T-cell (primary cell): ENCODE measurements around the gene CYREN. TPM values are rescaled to one million over a fixed set of nuclear protein-coding genes. Genes with fewer than 3 reads are reported as not detected.

Experiments used
- ATAC-seq, 4 experiments: fragments of 200-7000 bp in 3 of 4; fragments of 150-1000 bp in 1 of 4; cut with Tn5 transposase; replicated peaks in 1 of 4; 1 replicate in 3 of 4; 2 replicates in 1 of 4; pipeline ENCODE4 v1.10.0; 2021; ENCODE audit warnings: moderate library complexity in 3 of 4, mild to moderate bottlenecking in 2 of 4, moderate number of reproducible peaks in 1 of 4
- CTCF ChIA-PET, 2 donors: fragments of 300-600 bp; sonication (Branson Sonifier 250); formaldehyde crosslinking; loops; one replicate each; lab custom pipeline; 2022; ENCODE audit warnings: antibody characterized with exemption in 2 of 2; lab: Charles Lee
- POLR2A ChIA-PET, 2 donors: fragments of 300-600 bp; sonication (Branson Sonifier 250); formaldehyde crosslinking; loops; one replicate each; lab custom pipeline; 2022; ENCODE audit warnings: antibody characterized with exemption in 2 of 2; lab: Charles Lee
- DNase-seq, 35 experiments: peaks; one replicate each; pipeline versions ENCODE4 v3.0.0 to v3.0.0-alpha.2; 2013 to 2023
- H3K27ac ChIP-seq: one replicate; pipeline ENCODE4 v1.5.1; 2013; ENCODE audit warnings: low read length
- H3K27me3 ChIP-seq, 2 experiments: replicated peaks in 1 of 2; 1 replicate in 1 of 2; 2 replicates in 1 of 2; pipeline versions ENCODE4 v1.6.1 to v1.7.0; 2013; ENCODE audit warnings: low read length in 1 of 2, mixed read lengths in 1 of 2; ENCODE audit not compliant: control insufficient read depth in 2 of 2, insufficient read depth in 2 of 2; ENCODE audit errors: extremely low read depth in 1 of 2
- H3K36me3 ChIP-seq, 2 donors: 1 replicate in 1 of 2; 2 replicates in 1 of 2; pipeline versions ENCODE4 v1.6.1 to v1.7.0; 2013; ENCODE audit warnings: low read length in 1 of 2; ENCODE audit not compliant: control insufficient read depth in 2 of 2, insufficient read depth in 1 of 2; ENCODE audit errors: extremely low read depth in 1 of 2
- H3K4me1 ChIP-seq, 2 experiments: 1 replicate in 1 of 2; 2 replicates in 1 of 2; pipeline versions ENCODE4 v1.6.1 to v1.7.0; 2013; ENCODE audit warnings: low read length in 2 of 2, mixed read lengths in 1 of 2; ENCODE audit not compliant: insufficient read depth in 2 of 2, control insufficient read depth in 1 of 2; ENCODE audit errors: extremely low read depth in 1 of 2
- H3K4me3 ChIP-seq, 2 donors: 1 replicate in 1 of 2; 2 replicates in 1 of 2; pipeline versions ENCODE4 v1.5.1 to v1.7.0; 2013; ENCODE audit warnings: mild to moderate bottlenecking in 2 of 2, low read length in 1 of 2, moderate library complexity in 1 of 2; ENCODE audit not compliant: control insufficient read depth in 1 of 2; ENCODE audit errors: extremely low read depth in 1 of 2
- H3K9me3 ChIP-seq: 2 replicates; pipeline ENCODE4 v1.7.0; 2013
- H3K27ac Mint-ChIP-seq, 2 donors: one replicate each; pipeline ENCODE4 v1.8.0; 2020 to 2021; ENCODE audit warnings: mild to moderate bottlenecking in 2 of 2, mixed read lengths in 2 of 2
- H3K27me3 Mint-ChIP-seq, 2 donors: one replicate each; pipeline ENCODE4 v1.8.0; 2021 to 2022; ENCODE audit warnings: mixed read lengths in 2 of 2
- H3K36me3 Mint-ChIP-seq: one replicate; pipeline ENCODE4 v1.8.0; 2021; ENCODE audit warnings: mixed read lengths
- H3K4me1 Mint-ChIP-seq, 3 donors: one replicate each; pipeline ENCODE4 v1.8.0; 2020 to 2022; ENCODE audit warnings: mixed read lengths in 3 of 3, mild to moderate bottlenecking in 1 of 3
- H3K4me3 Mint-ChIP-seq, 3 donors: one replicate each; pipeline ENCODE4 v1.8.0; 2020 to 2022; ENCODE audit warnings: mild to moderate bottlenecking in 3 of 3, mixed read lengths in 3 of 3, moderate library complexity in 3 of 3
- H3K9me3 Mint-ChIP-seq, 3 donors: one replicate each; pipeline ENCODE4 v1.8.0; 2020 to 2022; ENCODE audit warnings: mixed read lengths in 3 of 3
- WGBS: methylation state at CpG from one replicate; pipeline ENCODE4 v1.1.5; 2013; ENCODE audit warnings: missing lambda C conversion rate; ENCODE audit not compliant: insufficient coverage; 5-methylcytosine and 5-hydroxymethylcytosine counted together
- total RNA-seq, 35 experiments: library from RNA in 6 of 35; stranded (reverse) in 6 of 35; fragments of 120-200 nt in 1 of 35; gene quantifications; one replicate each; pipeline versions ENCODE4 v1.2.1 to v1.2.4 and lab custom pipeline; 2013 to 2026

CYREN gene
- total RNA-seq, 5 donors from 2014 or later (not counting 1 experiment from before 2014, with no cell fraction given): 24.3 to 46.4 (median 44.6) TPM

DNA sequence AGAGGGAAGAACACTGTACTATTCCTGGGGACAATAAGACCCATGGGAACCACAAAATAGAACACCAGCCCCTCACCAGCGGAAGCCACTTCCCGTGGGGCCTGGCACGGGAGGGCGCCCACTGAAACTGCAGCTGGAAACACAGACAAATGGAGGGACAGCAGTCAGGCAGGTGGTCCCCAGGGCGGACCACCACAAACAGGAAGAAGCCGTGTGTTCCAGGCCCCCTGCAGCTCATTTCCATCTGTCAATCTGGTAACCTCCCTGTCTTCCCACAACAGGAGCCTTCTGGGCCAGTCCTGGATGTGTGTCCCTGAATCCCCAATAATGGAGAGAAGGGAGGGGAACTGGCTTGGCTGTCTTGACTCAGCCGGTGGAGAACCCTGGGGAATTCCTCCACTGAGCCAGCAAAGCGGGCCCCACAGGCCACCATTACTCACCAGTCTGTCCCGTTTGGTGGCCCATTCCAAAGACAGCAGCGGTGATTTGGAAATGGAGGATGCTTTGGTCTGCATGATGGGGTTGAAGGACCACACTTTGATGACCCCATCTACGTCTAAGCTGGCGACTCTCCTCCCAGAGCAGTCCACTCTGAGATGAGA, 24.1 kb upstream of the CYREN start:
- no peaks in the 10 kb centered on the region for H3K9me3 Mint-ChIP-seq
- H3K27me3 Mint-ChIP-seq: no peaks in the 10 kb centered on the region
- H3K27me3 ChIP-seq: no peaks in the 10 kb centered on the region
- ChIA-PET CTCF (interaction anchor here in 1 of 2 donors (0.6 kb wide), 1 partner anchor 1052 kb away, joined by 5 read pairs; no protein-coding TSS in a partner anchor), POLR2A (no interaction called here)
- H3K4me3 Mint-ChIP-seq: no peak overlapping the region
- DNase-seq (no peak), ATAC-seq (no peak)
- no peak overlapping the region for H3K4me3 ChIP-seq
- no peak overlapping the region for H3K27ac Mint-ChIP-seq
- H3K9me3 ChIP-seq: no peaks in the 10 kb centered on the region
- H3K27ac ChIP-seq: no peak overlapping the region
- H3K36me3 ChIP-seq: peaks cover 12 to 72% of the 10 kb centered on the region in 2 donors
- H3K4me1 Mint-ChIP-seq: peaks cover 0 to 2% (median 0%) of the 10 kb centered on the region in 3 donors
- H3K4me1 ChIP-seq: no peaks in the 10 kb centered on the region
- 88% methylated on average over 4 of the region's 12 CpGs for WGBS
- peaks cover 82% of the 10 kb centered on the region for H3K36me3 Mint-ChIP-seq

- Histone ChIP-seq H3K27me3 (no peaks in the 10 kb centered on the region), H3K4me1 (no peaks in the 10 kb centered on the region), H3K4me3 (no peak overlapping the region), H3K27ac (no peak overlapping the region), H3K36me3 (peaks cover 12 to 70% of the 10 kb centered on the region in 2 donors), H3K9me3 (no peaks in the 10 kb centered on the region)
- Mint-ChIP-seq H3K9me3 (no peaks in the 10 kb centered on the region), H3K27me3 (no peaks in the 10 kb centered on the region), H3K36me3 (peaks cover 83% of the 10 kb centered on the region), H3K27ac (no peak overlapping the region), H3K4me1 (no peaks in the 10 kb centered on the region), H3K4me3 (no peak overlapping the region)
- DNase-seq (no peak), ATAC-seq (no peak)
- ChIA-PET CTCF (interaction anchor here in 1 of 2 donors (0.6 kb wide), 1 partner anchor 1053 kb away, joined by 5 read pairs; no protein-coding TSS in a partner anchor), POLR2A (no interaction called here)
- 95% methylated on average over 6 of the region's 10 CpGs for WGBS
Observed at GRCh38 chr7:135193615-135194081, 23.1 kb upstream of the CYREN start.

DNA sequence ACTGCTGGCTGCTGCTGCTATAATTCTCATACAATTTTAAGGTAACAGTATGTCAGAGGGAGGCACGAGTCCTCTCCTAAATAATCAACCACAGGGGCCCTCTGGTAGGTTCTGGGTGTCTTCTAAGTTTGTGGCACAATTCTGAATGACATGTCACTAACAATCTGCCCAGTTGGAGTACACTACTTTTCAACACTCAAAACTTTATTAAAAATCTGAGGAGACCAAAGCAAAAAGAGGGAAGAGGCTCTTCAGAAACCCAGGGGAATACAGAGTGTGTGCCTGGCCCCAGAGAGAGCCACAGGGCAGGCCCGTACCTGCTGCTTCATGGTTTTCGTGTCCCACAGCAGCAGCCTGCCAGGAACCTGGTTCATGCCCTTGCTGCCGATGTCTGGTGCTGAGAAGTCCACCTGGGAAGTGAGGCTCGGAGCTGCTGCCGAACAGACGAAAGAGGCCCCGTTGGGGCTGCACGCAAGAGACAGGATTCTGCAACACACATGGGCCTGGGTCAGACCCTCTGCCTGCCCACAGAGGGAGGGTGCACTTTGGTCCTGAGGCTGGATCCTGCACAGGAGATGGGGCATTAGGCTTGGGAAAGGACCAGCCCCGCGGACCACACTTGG, 22.5 kb upstream of the CYREN start:
- POLR2A ChIA-PET: no interaction called here
- no peak for DNase-seq
- Histone ChIP-seq H3K36me3 (peaks cover 12 to 70% of the 10 kb centered on the region in 2 donors), H3K9me3 (no peaks in the 10 kb centered on the region), H3K4me3 (no peak overlapping the region), H3K4me1 (no peaks in the 10 kb centered on the region), H3K27ac (no peak overlapping the region), H3K27me3 (no peaks in the 10 kb centered on the region)
- peaks cover 83% of the 10 kb centered on the region for H3K36me3 Mint-ChIP-seq
- no peaks in the 10 kb centered on the region for H3K27me3 Mint-ChIP-seq
- WGBS: 97% methylated on average over 5 of the region's 11 CpGs
- no peak for ATAC-seq
- no peaks in the 10 kb centered on the region for H3K9me3 Mint-ChIP-seq
- H3K4me3 Mint-ChIP-seq: no peak overlapping the region
- H3K4me1 Mint-ChIP-seq: no peaks in the 10 kb centered on the region
- no peak overlapping the region for H3K27ac Mint-ChIP-seq
- CTCF ChIA-PET: no interaction called here

DNA sequence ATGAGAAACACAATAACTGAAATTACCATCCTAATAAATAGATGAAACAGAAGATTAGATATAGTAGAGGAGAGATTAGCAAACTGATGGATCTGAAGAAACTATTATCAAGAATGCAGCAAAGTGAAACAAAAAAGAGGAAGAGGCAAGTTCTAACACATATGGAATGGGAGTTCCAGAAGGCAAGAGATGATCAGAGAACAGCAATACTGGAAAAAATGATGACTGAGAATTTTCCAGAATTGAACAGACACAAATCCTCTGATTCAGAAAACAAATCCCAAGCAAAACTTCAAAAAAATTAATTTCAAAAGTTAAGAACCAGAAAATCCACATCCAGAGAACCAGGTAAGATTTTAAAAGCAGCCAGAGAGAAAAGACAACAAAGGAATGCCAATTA, 20.2 kb upstream of the CYREN start:
- Histone ChIP-seq H3K36me3 (peaks cover 0 to 72% of the 10 kb centered on the region in 2 donors), H3K27ac (no peak overlapping the region), H3K27me3 (no peaks in the 10 kb centered on the region), H3K4me3 (no peak overlapping the region), H3K4me1 (no peaks in the 10 kb centered on the region), H3K9me3 (no peaks in the 10 kb centered on the region)
- Mint-ChIP-seq H3K4me3 (no peak overlapping the region), H3K9me3 (no peaks in the 10 kb centered on the region), H3K27me3 (no peaks in the 10 kb centered on the region), H3K27ac (no peak overlapping the region), H3K36me3 (peaks cover 86% of the 10 kb centered on the region), H3K4me1 (no peaks in the 10 kb centered on the region)
- DNase-seq (no peak), ATAC-seq (no peak)
- ChIA-PET CTCF (interaction anchor here in 1 of 2 donors (0.6 kb wide), 1 partner anchor 509 kb away, joined by 4 read pairs; no protein-coding TSS in a partner anchor), POLR2A (interaction anchor here in 1 of 2 donors (0.6 kb wide), 1 partner anchor 378 kb away, joined by 3 read pairs; no protein-coding TSS in a partner anchor)

GRCh38 chr7:135189961-135190360, 19.5 kb upstream of the CYREN start:
- Mint-ChIP-seq H3K27ac (no peak overlapping the region), H3K9me3 (no peaks in the 10 kb centered on the region), H3K36me3 (peaks cover 87% of the 10 kb centered on the region), H3K27me3 (no peaks in the 10 kb centered on the region), H3K4me1 (no peaks in the 10 kb centered on the region), H3K4me3 (no peak overlapping the region)
- Histone ChIP-seq H3K36me3 (peaks cover 0 to 69% of the 10 kb centered on the region in 2 donors), H3K4me3 (no peak overlapping the region), H3K27me3 (no peaks in the 10 kb centered on the region), H3K9me3 (no peaks in the 10 kb centered on the region), H3K27ac (no peak overlapping the region), H3K4me1 (no peaks in the 10 kb centered on the region)
- WGBS: 96% methylated on average over 4 of the region's 4 CpGs
- DNase-seq: no peak
- CTCF ChIA-PET: interaction anchor here in 1 of 2 donors (0.6 kb wide), 1 partner anchor 510 kb away, joined by 4 read pairs; no protein-coding TSS in a partner anchor
- ATAC-seq: no peak
- POLR2A ChIA-PET: interaction anchor here in 1 of 2 donors (0.6 kb wide), 1 partner anchor 377 kb away, joined by 3 read pairs; no protein-coding TSS in a partner anchor

- no peaks in the 10 kb centered on the region for H3K4me1 ChIP-seq
- H3K4me3 ChIP-seq: no peak overlapping the region
- H3K4me3 Mint-ChIP-seq: no peak overlapping the region
- no peaks in the 10 kb centered on the region for H3K27me3 Mint-ChIP-seq
- POLR2A ChIA-PET: no interaction called here
- no peaks in the 10 kb centered on the region for H3K27me3 ChIP-seq
- H3K9me3 Mint-ChIP-seq: peaks cover 0 to under 1% (median 0%) of the 10 kb centered on the region in 3 donors
- DNase-seq (no peak), ATAC-seq (no peak)
- no peaks in the 10 kb centered on the region for H3K4me1 Mint-ChIP-seq
- peaks cover 88% of the 10 kb centered on the region for H3K36me3 Mint-ChIP-seq
- H3K36me3 ChIP-seq: peaks cover 0 to 66% of the 10 kb centered on the region in 2 donors
- no peaks in the 10 kb centered on the region for H3K9me3 ChIP-seq
- 100% methylated on average over 5 of the region's 6 CpGs for WGBS
- CTCF ChIA-PET: no interaction called here
- H3K27ac ChIP-seq: no peak overlapping the region
- H3K27ac Mint-ChIP-seq: no peak overlapping the region
Observed at GRCh38 chr7:135189221-135189662, 18.7 kb upstream of the CYREN start.
